GM21619 (cell line): ENCODE results near the gene GEMIN7.
A peak's percentile ranks its signal among the peaks of the same experiment; 100 is the strongest.

Experiments
- ATAC-seq: cut with Tn5 transposase; IDR thresholded peaks from one replicate; pipeline ENCODE4 v1.9.1; 2021; ENCODE audit not compliant: unreplicated experiment

The GEMIN7 gene, protein sequence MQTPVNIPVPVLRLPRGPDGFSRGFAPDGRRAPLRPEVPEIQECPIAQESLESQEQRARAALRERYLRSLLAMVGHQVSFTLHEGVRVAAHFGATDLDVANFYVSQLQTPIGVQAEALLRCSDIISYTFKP

DNA sequence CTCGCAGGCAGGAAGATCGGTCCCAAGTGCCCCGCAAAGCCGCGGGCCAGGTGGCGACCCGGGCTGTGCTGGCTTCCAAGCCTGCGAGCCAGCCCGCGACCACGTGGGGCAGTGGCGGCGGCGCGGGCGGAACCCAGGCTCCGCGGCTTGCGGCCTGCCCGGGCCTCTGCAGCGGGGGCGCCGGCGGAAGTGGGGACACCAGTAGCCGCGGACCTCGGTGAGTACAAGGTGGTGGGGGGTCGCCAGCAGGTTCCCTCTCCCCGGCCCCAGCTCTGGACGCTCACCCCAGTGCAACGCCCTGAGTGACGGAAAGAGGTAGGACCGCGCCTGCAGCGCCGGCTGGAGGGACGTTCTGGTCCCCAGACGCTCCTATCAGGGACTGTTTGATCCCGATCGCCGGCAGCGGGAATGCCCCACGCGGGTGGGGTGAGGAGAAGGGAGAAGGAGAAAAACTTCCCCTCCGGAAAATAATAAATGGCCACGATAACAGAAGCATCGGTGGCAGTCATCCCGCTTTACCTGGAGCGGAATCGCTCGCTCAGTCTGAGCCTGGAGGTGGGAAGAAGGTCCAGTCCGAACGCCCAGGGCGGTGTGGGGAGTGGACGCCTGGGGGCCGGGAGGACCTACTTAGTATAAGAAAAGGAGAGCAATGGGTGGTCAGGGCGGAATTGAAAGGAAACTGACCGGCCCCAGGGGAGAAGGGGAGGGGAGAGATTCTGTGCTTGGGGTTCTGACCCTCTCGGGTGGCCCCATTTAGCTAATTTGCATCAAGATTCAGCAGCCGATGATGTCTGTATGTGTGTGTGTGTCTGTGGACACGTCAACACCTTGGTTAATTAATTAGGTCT lies at the start of gene GEMIN7:
TSS of gene GEMIN7 (plus strand) at position 198 of the 848 bp plus-strand sequence. CDS start 10,855 bp downstream, outside the sequence.
- ATAC-seq = no peak

DNA sequence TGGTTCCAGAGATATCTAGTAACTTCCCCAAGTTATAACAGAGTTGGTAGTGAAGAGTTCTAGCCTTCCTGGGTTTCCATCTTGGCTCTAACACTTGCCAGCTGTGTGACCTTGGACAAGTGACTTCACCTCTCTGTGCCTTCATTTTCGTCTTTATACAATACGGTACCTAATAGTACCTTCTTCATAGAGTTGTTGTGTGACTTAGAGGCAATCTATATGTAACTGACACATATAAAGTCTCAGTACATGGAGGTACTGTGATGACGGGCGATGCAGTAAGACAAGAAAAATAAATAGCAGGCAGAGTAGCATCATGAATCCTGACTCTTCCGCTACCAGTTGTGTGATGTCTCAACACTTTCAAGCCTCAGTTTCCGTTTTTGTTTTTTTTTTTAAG lies 48.2 kb upstream of the GEMIN7 start:
- ATAC-seq = no peak

DNA sequence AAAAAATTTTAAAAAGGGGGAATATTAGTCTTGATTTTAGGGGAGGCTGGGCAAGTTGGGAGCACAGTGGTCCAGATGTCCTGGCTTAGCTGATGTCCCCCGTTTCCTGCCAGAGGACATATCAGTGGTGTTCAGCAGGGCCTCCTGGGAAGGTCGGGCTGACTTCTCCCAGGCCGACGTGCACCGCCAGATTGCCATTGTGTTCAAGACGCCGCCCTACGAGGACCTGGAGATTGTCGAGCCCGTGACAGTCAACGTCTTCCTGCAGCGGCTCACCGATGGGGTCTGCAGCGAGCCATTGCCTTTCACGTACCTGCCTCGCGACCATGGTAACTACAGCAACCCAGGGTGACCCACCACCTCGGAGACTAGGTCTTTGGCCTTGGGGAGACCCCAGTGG lies 46.6 kb upstream of the GEMIN7 start:
- ATAC-seq = no peak

DNA sequence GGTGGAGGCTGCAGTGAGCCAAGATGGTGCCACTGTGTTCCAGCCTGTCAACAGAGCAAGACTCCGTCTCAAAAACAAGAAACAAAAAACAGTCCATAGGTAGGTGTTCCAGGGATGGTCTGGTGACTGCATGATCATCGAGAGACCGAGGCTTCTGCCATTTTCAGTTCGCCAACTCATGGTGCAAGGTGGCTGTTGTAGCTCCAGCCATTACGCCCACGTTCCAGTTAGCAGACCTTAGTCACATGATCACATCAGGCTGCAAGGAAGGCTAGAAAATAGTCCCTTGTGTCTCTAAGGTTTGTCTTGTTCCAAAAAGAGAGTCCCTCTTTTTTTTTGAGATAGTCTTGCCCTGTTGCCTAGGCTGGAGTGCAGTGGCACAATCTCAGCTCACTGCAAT lies 43.3 kb upstream of the GEMIN7 start:
- no peak for ATAC-seq

DNA sequence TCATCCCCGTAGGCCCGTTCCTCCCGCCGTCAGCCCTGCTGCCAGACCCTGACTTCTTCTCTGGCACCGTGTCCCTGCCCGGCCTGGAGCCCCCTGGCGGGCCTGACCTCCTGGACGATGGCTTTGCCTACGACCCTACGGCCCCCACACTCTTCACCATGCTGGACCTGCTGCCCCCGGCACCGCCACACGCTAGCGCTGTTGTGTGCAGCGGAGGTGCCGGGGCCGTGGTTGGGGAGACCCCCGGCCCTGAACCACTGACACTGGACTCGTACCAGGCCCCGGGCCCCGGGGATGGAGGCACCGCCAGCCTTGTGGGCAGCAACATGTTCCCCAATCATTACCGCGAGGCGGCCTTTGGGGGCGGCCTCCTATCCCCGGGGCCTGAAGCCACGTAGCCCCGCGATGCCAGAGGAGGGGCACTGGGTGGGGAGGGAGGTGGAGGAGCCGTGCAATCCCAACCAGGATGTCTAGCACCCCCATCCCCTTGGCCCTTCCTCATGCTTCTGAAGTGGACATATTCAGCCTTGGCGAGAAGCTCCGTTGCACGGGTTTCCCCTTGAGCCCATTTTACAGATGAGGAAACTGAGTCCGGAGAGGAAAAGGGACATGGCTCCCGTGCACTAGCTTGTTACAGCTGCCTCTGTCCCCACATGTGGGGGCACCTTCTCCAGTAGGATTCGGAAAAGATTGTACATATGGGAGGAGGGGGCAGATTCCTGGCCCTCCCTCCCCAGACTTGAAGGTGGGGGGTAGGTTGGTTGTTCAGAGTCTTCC lies 41.5 kb upstream of the GEMIN7 start:
- ATAC-seq = no peak

DNA sequence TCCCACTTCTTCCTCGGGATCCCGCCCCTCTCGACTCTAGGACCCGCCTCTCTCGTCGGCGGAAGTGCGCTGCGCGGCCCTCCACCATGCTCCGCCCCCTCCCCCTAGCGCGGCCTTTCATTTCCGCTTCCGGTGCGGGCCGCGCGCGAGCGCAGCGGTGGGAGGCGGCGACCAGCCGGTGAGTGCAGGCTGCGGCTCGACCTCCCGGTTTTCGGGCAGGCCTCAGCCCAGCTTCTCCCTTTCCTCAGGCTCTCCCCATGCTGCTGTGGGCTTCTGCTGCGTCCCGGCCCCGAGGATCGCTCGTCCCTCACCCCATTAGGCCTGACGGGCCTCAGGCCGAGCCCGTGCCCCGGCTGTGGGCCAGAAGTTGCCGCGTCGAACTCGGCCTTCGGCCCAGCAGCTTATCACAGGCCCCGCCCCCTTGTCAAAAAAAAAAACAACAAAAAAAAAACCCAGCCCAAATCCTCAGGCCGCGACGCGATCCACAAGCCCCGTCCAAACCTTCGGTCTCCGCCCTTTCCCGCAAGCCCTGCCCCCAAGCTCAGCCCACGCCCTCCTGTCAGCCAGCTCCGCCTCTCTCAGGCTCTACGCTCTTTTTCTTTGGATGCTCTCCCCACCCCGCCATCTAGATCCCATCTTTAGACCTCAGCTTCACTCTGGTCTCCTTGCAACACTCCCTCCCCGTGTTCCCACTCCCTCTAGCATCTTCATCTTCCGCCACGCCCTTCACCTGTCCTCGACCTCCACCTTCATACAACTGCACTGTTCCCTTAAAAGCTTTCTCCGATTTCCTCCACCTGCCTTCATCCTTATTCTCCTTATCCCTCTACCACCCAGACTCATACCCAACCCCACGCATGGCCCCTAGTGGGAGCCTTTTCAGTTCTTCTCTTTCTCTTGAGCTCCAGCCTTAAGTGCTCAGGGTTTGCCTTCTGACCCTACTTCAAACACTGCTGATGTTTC lies 39.8 kb upstream of the GEMIN7 start, which contains the start of gene CLASRP:
TSS of gene CLASRP (plus strand) at position 115 of the 963 bp plus-strand sequence. CDS start 1,168 bp downstream, outside the sequence.
- peak; percentile 87 for ATAC-seq

DNA sequence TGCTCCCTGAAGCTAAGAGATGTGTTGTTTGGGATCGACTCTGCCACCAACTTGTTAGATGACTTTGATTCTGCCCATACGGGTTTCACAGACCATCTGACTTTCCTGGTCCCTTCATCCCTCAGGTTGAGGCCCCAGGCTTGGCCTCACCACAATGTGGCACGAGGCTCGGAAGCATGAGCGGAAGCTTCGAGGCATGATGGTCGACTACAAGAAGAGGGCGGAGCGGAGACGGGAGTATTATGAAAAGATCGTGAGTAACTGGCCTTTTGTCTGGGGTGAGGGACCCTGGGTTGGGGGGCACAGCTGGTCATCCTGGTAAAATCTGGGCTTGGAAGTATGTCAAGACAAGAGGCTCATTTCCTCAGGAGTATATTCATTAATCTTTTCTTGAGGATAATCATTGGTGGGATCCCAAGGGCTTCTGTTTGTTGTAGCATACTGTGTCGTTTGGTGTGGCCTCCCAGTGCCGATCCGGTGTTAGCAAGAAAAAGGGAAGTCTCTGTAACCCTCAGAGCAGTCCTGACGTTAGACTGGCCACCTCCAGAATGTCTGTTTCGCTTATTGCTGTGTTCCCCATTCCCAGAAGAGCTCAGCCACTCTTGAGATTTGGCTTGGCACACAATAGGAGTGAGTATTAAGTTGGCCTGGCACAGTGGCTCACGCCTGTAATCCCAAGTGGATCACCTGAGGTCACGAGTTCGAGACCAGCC lies 38.8 kb upstream of the GEMIN7 start:
- ATAC-seq = no peak

DNA sequence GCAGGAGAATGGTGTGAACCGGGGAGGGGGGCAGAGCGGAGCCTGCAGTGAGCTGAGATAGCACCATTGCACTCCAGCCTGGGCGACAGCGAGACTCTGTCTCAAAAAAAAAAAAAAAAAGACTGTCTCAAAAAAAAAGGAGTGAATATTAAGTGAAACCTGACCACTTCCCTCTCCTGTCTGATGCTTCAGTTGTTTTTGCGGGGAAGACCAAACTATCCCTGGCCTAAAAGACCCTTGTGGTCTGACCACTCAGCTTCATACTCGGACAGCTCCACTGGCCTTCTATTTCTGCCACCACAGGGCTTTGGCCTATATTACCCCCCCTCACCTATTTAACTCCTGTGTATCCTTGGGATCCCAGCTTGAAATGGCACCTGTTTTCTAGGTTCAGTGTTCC lies 37.9 kb upstream of the GEMIN7 start:
- no peak for ATAC-seq

DNA sequence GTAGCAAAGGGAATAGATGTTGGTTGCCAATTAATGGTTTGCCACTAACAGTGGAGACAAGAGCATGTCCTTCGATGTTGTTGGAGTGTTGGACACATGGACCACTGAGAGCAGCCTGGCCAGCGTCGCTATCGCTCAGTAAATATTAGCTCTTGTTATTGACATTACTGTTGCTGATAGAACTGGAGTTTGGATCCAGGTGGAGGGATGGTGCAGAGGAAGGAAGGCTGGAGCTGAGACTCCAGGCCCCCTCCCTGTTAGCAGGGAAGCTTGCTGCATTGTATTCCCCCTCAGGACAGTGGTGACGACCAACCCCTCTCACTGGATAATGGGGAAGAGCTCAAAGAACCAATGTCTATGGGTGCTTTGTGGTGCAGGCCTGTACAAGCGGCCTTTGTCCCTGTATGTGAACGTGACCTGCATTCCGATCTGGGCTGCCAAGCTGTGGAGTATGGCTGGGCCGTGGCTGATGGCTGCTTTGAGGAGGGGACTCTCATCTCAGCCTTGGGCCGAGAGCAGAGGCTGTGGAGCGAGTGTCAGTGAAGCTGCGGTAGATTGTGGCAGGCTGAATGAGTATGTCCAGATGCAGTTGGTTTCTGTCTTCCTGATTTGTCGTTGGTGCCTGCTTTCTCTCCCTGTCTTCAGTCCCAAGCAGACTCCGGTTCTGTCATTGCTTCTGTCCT lies 33.2 kb upstream of the GEMIN7 start:
- ATAC-seq = no peak

DNA sequence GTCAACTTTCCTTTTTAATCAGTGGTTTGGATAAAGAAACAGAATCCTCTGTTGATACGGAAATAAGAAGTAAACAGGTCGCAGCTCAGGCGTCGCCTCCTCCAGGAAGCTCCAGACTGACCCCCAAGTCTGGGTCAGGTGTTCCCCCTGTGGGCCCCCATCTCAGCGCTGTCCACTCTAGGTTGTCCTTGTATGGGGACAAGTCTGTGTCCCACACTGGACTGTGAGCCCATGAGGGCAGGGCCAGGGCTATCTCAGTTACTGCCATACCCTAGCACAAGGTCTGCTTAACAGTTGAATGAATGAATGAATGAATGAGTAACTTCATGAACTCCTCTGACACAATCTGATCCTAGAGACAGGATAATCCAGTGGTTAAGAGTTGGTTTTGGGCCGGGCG lies 32.7 kb upstream of the GEMIN7 start:
- ATAC-seq = no peak

DNA sequence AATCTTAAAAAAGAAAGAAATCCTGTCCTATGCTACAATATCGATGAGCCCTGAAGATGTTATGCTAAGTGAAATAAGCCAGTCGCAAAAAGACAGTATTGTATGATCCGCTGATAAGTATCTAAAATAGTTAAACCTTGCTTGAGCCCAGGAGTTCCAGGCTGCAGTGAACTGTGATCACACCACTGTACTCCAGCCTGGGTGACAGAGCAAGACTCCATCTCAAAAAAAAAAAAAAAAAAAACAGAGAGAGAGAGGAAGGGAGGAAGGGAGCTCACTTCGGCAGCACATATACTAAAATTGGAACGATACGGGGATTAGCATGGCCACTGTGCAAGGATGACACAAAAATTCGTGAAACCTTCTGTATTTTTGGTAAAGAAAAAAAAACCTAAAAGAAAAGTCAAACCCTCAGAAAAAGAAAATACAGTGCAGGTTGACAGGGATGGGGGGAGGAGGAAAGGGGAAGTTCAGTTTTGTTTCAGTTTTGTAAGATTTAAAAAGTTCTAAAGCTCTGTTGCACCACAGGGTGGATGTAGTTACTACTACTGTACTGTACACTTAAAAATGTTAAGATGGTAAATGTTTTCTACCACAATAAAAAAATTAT lies 31.8 kb upstream of the GEMIN7 start:
- no peak for ATAC-seq

DNA sequence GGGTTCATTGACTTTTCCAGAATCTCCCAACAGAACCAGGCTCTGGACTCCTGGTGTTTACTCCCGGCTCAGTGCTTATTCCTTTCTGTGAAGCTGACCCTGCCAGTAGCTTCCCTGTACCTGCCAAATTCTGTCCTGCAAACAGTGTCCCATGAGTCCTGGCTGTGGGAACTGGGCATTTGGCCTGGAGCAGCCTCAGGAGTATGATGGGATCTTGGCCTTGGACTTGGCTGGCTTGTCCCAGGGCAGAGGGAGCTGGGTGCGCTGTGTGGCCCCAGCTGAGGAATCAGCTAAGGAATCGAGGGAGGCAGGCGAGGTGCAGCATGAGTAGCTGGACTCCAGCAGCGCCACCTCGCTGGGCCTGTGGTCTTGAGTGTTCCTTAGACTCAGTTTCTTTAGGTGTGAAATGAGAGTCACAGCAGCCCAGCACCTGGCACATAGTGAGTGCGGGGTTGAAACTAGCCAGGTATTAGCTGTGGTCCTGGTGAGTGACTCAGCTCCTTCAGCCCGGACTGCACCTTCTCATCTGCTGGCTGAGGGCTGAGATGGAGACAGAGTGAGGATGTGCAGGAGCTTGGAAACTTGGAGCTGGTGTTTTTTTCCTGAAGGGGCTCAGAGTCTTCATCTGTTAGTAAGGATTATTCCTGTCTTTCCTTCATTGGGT lies 29.9 kb upstream of the GEMIN7 start:
- no peak for ATAC-seq

DNA sequence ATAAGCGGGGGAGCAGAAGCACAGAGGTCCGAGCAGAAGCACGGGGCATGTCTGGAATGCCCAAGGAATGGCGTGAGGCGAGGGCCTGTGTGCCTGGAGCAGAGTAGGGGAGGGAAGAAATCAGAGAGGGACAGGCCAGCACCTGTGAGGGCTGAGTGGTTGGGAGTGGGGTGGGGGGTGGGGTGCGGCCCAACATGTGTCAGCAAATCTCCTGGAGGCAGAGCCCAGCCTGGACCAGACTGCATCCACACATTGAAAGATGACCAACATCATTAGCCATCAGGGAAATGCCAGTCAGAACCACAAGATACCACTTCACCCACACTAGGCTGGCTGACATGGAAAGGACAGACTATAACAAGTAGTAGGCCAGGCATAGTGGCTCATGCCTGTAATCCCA lies 29.0 kb upstream of the GEMIN7 start:
- no peak for ATAC-seq

DNA sequence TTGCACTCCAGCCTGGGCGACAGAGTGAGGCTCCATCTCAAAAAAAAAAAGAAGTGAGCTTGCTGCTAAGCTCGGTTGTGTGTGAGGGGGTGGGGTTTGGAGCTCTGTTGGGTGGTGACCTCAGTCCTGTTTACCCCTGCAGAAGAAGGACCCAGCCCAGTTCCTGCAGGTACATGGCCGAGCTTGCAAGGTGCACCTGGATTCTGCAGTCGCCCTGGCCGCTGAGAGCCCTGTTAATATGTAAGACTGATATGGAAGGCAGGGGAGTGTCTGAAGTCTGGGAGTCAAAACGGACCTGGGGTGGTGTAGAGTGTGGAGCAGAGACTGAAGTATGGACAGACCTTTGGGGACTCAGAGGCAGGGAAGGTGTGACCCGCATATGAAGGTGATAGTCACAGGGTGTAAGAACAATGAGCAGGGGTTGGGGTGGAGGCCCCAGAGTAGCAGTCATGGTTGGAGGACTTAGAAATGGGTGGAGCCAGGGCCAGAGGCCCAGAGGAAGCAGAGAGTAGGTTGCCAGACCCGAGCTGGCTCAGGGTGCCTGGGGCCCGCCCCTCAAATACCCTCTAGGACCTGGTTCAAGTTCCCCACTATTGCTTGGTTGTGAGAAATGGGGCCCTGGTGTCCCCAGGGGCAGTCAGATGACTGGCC lies 27.0 kb upstream of the GEMIN7 start:
- ATAC-seq = peak; percentile 50

DNA sequence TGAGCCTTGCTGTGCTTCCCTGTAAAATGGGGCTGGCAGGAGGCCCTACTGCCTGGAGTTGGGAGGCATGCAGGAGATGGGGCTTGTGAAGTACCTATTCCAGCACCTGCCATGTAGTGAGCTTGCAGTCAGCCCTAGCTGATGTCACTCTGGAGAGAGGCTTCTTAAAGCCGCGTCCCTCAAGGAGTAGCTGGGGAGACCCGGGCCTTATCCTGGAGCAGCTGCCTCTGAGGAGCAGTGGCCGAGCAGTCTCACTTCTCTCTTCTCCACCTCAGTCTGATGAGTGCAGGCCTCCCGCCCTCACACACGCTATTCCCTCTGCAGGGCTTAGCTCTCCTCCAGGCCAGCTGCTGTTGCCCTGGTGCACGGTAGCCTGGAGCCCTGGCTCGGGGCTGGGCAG lies 22.2 kb upstream of the GEMIN7 start:
- ATAC-seq = no peak

DNA sequence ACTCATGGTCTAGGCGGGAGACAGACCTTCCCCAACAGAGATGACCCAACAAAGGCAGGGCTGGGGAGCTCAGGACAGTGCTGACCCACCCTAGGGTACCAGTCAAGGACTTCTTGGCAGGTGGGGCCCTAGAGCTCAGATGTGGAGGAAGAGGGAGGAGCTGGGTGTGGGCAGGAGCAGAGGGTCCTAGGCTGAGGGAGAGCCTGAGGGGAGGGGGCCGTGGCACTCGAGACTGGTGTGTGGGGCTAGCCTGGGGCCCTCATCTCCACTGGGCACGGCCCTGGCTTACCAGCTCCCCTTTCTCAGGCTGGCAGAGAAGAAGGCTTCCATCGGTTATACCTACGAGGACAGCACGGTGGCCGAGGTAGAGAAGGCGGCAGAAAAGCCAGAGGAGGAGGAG lies 21.6 kb upstream of the GEMIN7 start:
- ATAC-seq = no peak

DNA sequence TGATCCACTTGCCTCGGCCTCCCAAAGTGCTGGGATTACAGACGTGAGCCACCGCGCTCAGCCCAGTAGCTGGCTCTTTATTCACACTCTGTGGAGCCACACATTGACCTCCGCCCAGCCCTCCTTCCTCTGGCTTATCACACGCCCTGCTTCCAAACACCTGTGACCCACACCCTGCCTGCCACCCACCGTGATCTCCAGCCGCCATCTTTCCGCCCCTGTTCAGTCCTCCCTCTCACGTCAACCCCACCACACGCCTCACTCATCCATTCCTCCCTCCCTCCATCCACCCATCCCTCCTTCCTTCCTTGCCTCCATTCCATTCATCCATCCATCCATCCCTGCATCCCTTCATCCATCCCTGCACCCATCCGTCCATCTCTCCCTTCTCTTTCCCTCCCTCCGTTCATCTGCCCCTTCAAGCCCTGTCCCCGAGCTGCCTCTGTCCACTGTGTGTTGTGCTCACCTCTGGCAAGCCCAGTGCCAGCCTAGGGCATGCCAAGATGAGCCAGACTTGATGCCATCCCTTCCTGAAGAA lies 20.4 kb upstream of the GEMIN7 start:
- no peak for ATAC-seq
